CD14-positive monocyte (primary cell): ENCODE data around the gene APOBEC3F. TPM values are rescaled to one million over a fixed set of nuclear protein-coding genes. Genes with fewer than 3 reads are reported as not detected.
"Not testable (repeated sequence)": the region's sequence is repeated elsewhere in the genome, so short reads cannot be mapped to it uniquely, and the experiment has no call there.

Experiments
- DNase-seq, 3 donors: peaks; one replicate each; pipeline ENCODE4 v3.0.0-alpha.2; 2011 to 2022
- H2AFZ ChIP-seq: 2 replicates; pipeline ENCODE4 v1.6.0; 2012; ENCODE audit warnings: mild to moderate bottlenecking, low read depth, low read length, inconsistent platforms; ENCODE audit not compliant: insufficient read depth, poor library complexity, severe bottlenecking
- H3K27ac ChIP-seq, 2 donors: 1 replicate in 1 of 2; 2 replicates in 1 of 2; pipeline ENCODE4 v1.5.1; 2012 to 2013; ENCODE audit warnings: low read length in 2 of 2, control low read depth in 1 of 2, inconsistent platforms in 1 of 2, low read depth in 1 of 2, mild to moderate bottlenecking in 1 of 2
- H3K27me3 ChIP-seq, 2 donors: one replicate each; pipeline versions ENCODE4 v1.6.0 to v1.6.1; 2011 to 2013; ENCODE audit warnings: low read length in 2 of 2; ENCODE audit not compliant: control insufficient read depth in 2 of 2, insufficient read depth in 2 of 2
- H3K36me3 ChIP-seq, 2 donors: replicated peaks in 1 of 2; 1 replicate in 1 of 2; 2 replicates in 1 of 2; pipeline versions ENCODE4 v1.5.1 to v1.6.1; 2012 to 2013; ENCODE audit warnings: low read length in 2 of 2, control low read depth in 1 of 2, inconsistent platforms in 1 of 2, mild to moderate bottlenecking in 1 of 2; ENCODE audit not compliant: insufficient read depth in 2 of 2, control insufficient read depth in 1 of 2
- H3K4me1 ChIP-seq, 2 donors: 1 replicate in 1 of 2; 2 replicates in 1 of 2; pipeline versions ENCODE4 v1.5.1 to v1.6.1; 2012 to 2013; ENCODE audit warnings: low read length in 2 of 2, control low read depth in 1 of 2, inconsistent platforms in 1 of 2, mild to moderate bottlenecking in 1 of 2, moderate library complexity in 1 of 2; ENCODE audit not compliant: insufficient read depth in 2 of 2, control insufficient read depth in 1 of 2
- H3K4me2 ChIP-seq: replicated peaks from 2 replicates; pipeline ENCODE3; 2012; ENCODE audit warnings: low read length, moderate library complexity, mild to moderate bottlenecking; ENCODE audit not compliant: poor library complexity, severe bottlenecking; ENCODE audit errors: extremely low read depth
- H3K4me3 ChIP-seq, 3 experiments: fragments of 200-600 bp in 1 of 3; sonication (generic) in 1 of 3; replicated peaks in 1 of 3; 1 replicate in 2 of 3; 2 replicates in 1 of 3; pipeline ENCODE4 v1.5.1; 2011 to 2013; ENCODE audit warnings: low read length in 3 of 3, mild to moderate bottlenecking in 3 of 3, control low read depth in 2 of 3, low read depth in 2 of 3, inconsistent platforms in 1 of 3, moderate library complexity in 1 of 3
- H3K79me2 ChIP-seq: 2 replicates; pipeline ENCODE4 v1.6.0; 2012; ENCODE audit warnings: mild to moderate bottlenecking, control low read depth, inconsistent platforms, low read length, moderate library complexity; ENCODE audit not compliant: insufficient read depth
- H3K9ac ChIP-seq: 2 replicates; pipeline ENCODE4 v1.6.0; 2017; ENCODE audit warnings: low read length, mild to moderate bottlenecking; ENCODE audit not compliant: insufficient read depth, poor library complexity, severe bottlenecking
- H3K9me3 ChIP-seq, 2 donors: replicated peaks in 1 of 2; 1 replicate in 1 of 2; 2 replicates in 1 of 2; pipeline versions ENCODE4 v1.5.1 to v1.6.1; 2012 to 2013; ENCODE audit warnings: low read length in 2 of 2, control low read depth in 1 of 2; ENCODE audit not compliant: control insufficient read depth in 1 of 2, insufficient read depth in 1 of 2
- H4K20me1 ChIP-seq: 2 replicates; pipeline ENCODE4 v1.6.0; 2012; ENCODE audit warnings: mild to moderate bottlenecking, low read length, control low read depth, moderate library complexity; ENCODE audit not compliant: insufficient read depth
- H3K27ac Mint-ChIP-seq, 7 donors: one replicate each; pipeline ENCODE4 v1.8.0; 2020; ENCODE audit warnings: mild to moderate bottlenecking in 7 of 7, mixed read lengths in 7 of 7, moderate library complexity in 6 of 7, inconsistent platforms in 2 of 7
- H3K27me3 Mint-ChIP-seq, 3 donors: one replicate each; pipeline ENCODE4 v1.8.0; 2021 to 2022; ENCODE audit warnings: low read depth in 3 of 3, mild to moderate bottlenecking in 3 of 3, mixed read lengths in 3 of 3, moderate library complexity in 3 of 3, inconsistent platforms in 1 of 3
- H3K36me3 Mint-ChIP-seq, 2 donors: one replicate each; pipeline ENCODE4 v1.8.0; 2020; ENCODE audit warnings: mixed read lengths in 2 of 2, inconsistent platforms in 1 of 2, mild to moderate bottlenecking in 1 of 2
- H3K4me1 Mint-ChIP-seq: one replicate; pipeline ENCODE4 v1.8.0; 2020; ENCODE audit warnings: mild to moderate bottlenecking, mixed read lengths
- H3K4me3 Mint-ChIP-seq, 2 donors: one replicate each; pipeline ENCODE4 v1.8.0; 2020; ENCODE audit warnings: mild to moderate bottlenecking in 2 of 2, mixed read lengths in 2 of 2, moderate library complexity in 1 of 2
- H3K9me3 Mint-ChIP-seq, 7 donors: one replicate each; pipeline ENCODE4 v1.8.0; 2020 to 2022; ENCODE audit warnings: mixed read lengths in 7 of 7, mild to moderate bottlenecking in 6 of 7, moderate library complexity in 6 of 7, inconsistent platforms in 2 of 7
- WGBS: methylation state at CpG from one replicate; pipeline ENCODE4 v1.1.5; 2013; ENCODE audit warnings: missing lambda C conversion rate; ENCODE audit not compliant: insufficient coverage; 5-methylcytosine and 5-hydroxymethylcytosine counted together
- intact Hi-C, 2 donors: fragments of 100-400 bp; cut with micrococcal nuclease; formaldehyde crosslinking; loops; one replicate each; pipeline versions ENCODE4 v1.15.0 to v1.15.1; 2023
- polyA plus RNA-seq, 3 donors: library from polyadenylated mRNA; depleted of rRNA in 1 of 3; unstranded in 2 of 3; stranded (reverse) in 1 of 3; fragments of 300-500 nt in 2 of 3; fragments of >200 nt in 1 of 3; fragmentation: Illumina TruSeq in 2 of 3; gene quantifications; 1 replicate in 2 of 3; 2 replicates in 1 of 3; pipeline ENCODE4 v1.2.3, GENCODE V29; 2012 to 2021
- TF ChIP-seq, protein P1 (sequence below): fragments of 200-600 bp; IDR thresholded peaks from one replicate; pipeline ENCODE4 v1.8.0; 2022; ENCODE audit warnings: antibody characterized with exemption, mild to moderate bottlenecking

Gene APOBEC3F
- polyA plus RNA-seq, 3 donors = 4.1 to 8.0 (median 4.4) TPM

DNA sequence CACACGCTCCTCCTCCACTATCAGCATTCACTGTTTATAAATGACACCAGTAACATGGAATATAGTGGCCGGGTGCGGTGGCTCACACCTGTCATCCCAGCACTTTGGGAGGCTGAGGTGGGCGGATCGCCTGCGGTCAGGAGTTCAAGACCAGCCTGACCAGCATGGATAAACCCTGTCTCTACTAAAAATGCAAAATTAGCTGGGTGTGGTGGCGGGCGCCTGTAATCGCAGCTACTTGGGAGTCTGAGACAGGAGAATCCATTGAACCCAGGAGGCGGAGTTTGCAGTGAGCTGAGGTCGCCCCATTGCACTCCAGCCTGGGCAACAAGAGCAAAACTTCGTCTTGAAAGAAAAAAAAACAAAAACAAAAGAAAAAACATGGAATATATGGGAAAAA is 37.2 kb downstream of the APOBEC3F start:
- H3K36me3 ChIP-seq = peaks cover 20 to 29% of the 10 kb centered on the region in 2 donors
- H3K9me3 Mint-ChIP-seq, intact Hi-C loops, DNase-seq, H4K20me1 ChIP-seq, H3K27me3 ChIP-seq, H3K9me3 ChIP-seq, H3K27me3 Mint-ChIP-seq: not testable (repeated sequence)
- H3K4me2 ChIP-seq = peak overlapping the region; percentile 83
- peaks cover 15 to 25% of the 10 kb centered on the region in 2 donors for H3K4me1 ChIP-seq
- peak overlapping the region; percentile 75 to 90 for H3K27ac ChIP-seq
- Mint-ChIP-seq H3K4me1 (peaks cover 37% of the 10 kb centered on the region), H3K27ac (peak overlapping the region; percentile 84 to 95 (median 93)), H3K36me3 (peaks cover 30 to 38% of the 10 kb centered on the region in 2 donors), H3K4me3 (peak overlapping the region; percentile 87 to 94)
- WGBS = 100% methylated on average over 6 of the region's 12 CpGs
- H3K79me2 ChIP-seq = peaks cover 14% of the 10 kb centered on the region
- H3K4me3 ChIP-seq = peak overlapping the region; percentile 72 to 85 (median 79)
- H3K9ac ChIP-seq = peak overlapping the region; percentile 85
- H2AFZ ChIP-seq = peak overlapping the region; percentile 88

DNA sequence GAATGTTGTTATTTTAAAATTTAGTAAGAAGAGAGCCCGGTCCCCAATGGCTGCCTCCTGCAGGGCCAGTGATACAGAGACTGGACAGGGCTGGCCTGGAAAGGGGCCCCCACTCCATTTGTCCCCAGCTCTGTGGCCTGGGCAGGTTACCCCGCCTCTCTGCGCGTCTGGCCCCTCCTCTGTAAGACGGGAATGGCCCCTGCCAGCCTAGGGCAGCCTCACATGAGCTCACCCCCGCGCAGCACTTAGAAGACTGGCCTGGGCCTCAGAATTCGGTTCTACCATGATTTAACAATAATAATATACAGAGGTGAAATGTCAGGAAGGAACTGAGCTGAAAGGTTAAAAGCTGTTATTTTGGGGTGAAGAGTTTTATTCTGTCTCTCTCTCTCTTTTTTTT is 37.7 kb downstream of the APOBEC3F start:
- Histone ChIP-seq H4K20me1 (peaks cover 4% of the 10 kb centered on the region), H2AFZ (no peak overlapping the region), H3K27ac (peak overlapping the region in 1 of 2 donors; percentile 90), H3K36me3 (peaks cover 20 to 33% of the 10 kb centered on the region in 2 donors), H3K27me3 (no peaks in the 10 kb centered on the region), H3K79me2 (peaks cover 14% of the 10 kb centered on the region), H3K9ac (no peak overlapping the region), H3K4me3 (peak overlapping the region in 2 of 3 experiments; percentile 72 to 85), H3K9me3 (no peaks in the 10 kb centered on the region), H3K4me1 (peaks cover 13 to 22% of the 10 kb centered on the region in 2 donors), H3K4me2 (no peak overlapping the region)
- Mint-ChIP-seq H3K9me3 (peaks cover 0 to 3% (median 0%) of the 10 kb centered on the region in 7 donors), H3K4me3 (peak overlapping the region in 1 of 2 donors; percentile 87), H3K4me1 (peaks cover 34% of the 10 kb centered on the region), H3K27ac (peak overlapping the region in 3 of 7 donors; percentile 50 to 95 (median 53)), H3K36me3 (peaks cover 30 to 42% of the 10 kb centered on the region in 2 donors), H3K27me3 (peaks cover 0 to 2% (median 0%) of the 10 kb centered on the region in 3 donors)
- intact Hi-C loops = no loop called here
- TF ChIP-seq, protein P1, sequence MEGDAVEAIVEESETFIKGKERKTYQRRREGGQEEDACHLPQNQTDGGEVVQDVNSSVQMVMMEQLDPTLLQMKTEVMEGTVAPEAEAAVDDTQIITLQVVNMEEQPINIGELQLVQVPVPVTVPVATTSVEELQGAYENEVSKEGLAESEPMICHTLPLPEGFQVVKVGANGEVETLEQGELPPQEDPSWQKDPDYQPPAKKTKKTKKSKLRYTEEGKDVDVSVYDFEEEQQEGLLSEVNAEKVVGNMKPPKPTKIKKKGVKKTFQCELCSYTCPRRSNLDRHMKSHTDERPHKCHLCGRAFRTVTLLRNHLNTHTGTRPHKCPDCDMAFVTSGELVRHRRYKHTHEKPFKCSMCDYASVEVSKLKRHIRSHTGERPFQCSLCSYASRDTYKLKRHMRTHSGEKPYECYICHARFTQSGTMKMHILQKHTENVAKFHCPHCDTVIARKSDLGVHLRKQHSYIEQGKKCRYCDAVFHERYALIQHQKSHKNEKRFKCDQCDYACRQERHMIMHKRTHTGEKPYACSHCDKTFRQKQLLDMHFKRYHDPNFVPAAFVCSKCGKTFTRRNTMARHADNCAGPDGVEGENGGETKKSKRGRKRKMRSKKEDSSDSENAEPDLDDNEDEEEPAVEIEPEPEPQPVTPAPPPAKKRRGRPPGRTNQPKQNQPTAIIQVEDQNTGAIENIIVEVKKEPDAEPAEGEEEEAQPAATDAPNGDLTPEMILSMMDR = no peak
- 100% methylated on average over 4 of the region's 8 CpGs for WGBS
- no peak for DNase-seq

DNA sequence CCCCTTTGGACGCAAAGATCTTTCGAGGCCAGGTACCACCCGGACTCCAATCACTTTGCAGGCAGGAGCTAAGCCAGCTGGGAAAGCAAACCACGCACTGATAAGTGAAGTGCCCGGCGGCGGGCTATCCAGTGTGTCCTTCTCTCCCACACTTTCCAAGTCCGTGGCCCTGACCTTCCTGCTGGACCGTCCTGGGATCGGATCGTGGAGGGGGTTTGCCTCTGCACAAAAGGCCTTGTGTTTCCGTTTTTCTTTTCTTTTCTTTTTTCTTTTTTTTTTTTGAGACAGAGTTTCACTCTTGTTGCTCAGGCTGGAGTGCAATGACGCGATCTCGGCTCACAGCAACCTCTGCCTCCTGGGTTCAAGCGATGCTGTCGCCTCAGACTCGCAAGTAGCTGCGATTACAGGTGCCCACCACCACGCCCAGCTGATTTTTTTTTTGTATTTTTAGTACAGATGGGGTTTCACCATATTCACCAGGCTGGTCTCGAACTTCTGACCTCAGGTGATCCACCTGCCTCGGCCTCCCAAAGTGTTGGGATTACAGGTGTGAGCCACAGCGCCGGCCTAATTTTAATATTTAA is 38.5 kb downstream of the APOBEC3F start:
- intact Hi-C loops, H3K27me3 ChIP-seq, H3K4me2 ChIP-seq, H3K27ac ChIP-seq, H3K4me3 ChIP-seq, H4K20me1 ChIP-seq, H3K9me3 ChIP-seq, H2AFZ ChIP-seq, H3K9ac ChIP-seq, DNase-seq, H3K27me3 Mint-ChIP-seq, H3K9me3 Mint-ChIP-seq, H3K27ac Mint-ChIP-seq, H3K4me3 Mint-ChIP-seq: not testable (repeated sequence)
- WGBS = no CpG with 5 or more reads among the region's 24 CpGs
- H3K36me3 ChIP-seq = peaks cover 20 to 39% of the 10 kb centered on the region in 2 donors
- Mint-ChIP-seq H3K36me3 (peaks cover 32 to 50% of the 10 kb centered on the region in 2 donors), H3K4me1 (peaks cover 34% of the 10 kb centered on the region)
- peaks cover 14% of the 10 kb centered on the region for H3K79me2 ChIP-seq
- H3K4me1 ChIP-seq = peaks cover 13 to 22% of the 10 kb centered on the region in 2 donors
